Panc1 (cell line): Measurements from ENCODE around the gene CFDP1.

Source experiments
- POLR2AphosphoS5 ChIP-seq: IDR thresholded peaks from 2 replicates; pipeline ENCODE4 v1.6.1; 2012; ENCODE audit warnings: mild to moderate bottlenecking, low read depth, low read length, moderate library complexity
- TCF7L2 ChIP-seq: IDR thresholded peaks from 2 replicates; pipeline ENCODE4 v1.6.1; 2011; ENCODE audit warnings: mild to moderate bottlenecking, low read depth, low read length, inconsistent platforms
- TF ChIP-seq, protein P1 (sequence below): fragments of 450-650 bp; IDR thresholded peaks from 2 replicates; pipeline ENCODE4 v1.5.1; 2017; ENCODE audit warnings: mild to moderate bottlenecking

GRCh38 chr16:75311383-75311938 lies 121.8 kb downstream of the CFDP1 start:
- TF ChIP-seq, protein P1, sequence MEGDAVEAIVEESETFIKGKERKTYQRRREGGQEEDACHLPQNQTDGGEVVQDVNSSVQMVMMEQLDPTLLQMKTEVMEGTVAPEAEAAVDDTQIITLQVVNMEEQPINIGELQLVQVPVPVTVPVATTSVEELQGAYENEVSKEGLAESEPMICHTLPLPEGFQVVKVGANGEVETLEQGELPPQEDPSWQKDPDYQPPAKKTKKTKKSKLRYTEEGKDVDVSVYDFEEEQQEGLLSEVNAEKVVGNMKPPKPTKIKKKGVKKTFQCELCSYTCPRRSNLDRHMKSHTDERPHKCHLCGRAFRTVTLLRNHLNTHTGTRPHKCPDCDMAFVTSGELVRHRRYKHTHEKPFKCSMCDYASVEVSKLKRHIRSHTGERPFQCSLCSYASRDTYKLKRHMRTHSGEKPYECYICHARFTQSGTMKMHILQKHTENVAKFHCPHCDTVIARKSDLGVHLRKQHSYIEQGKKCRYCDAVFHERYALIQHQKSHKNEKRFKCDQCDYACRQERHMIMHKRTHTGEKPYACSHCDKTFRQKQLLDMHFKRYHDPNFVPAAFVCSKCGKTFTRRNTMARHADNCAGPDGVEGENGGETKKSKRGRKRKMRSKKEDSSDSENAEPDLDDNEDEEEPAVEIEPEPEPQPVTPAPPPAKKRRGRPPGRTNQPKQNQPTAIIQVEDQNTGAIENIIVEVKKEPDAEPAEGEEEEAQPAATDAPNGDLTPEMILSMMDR: no peak
- TF ChIP-seq TCF7L2 (no peak), POLR2AphosphoS5 (no peak)
